GM23248 (cell line): ENCODE results near the gene FCGBP.

Source experiments
- EZH2 ChIP-seq: fragments of 200-600 bp; sonication (generic); IDR thresholded peaks from 2 replicates; pipeline ENCODE4 v1.6.1; 2018; ENCODE audit warnings: antibody characterized with exemption, mild to moderate bottlenecking; ENCODE audit not compliant: insufficient read depth, poor library complexity, severe bottlenecking
- EZH2phosphoT487 ChIP-seq: fragments of 200-600 bp; sonication (generic); IDR thresholded peaks from 2 replicates; pipeline ENCODE4 v1.6.1; 2018; ENCODE audit warnings: antibody characterized with exemption, moderate library complexity, mild to moderate bottlenecking, low read depth; ENCODE audit not compliant: insufficient read depth

GRCh38 chr19:39890755-39891551, 43.5 kb downstream of the FCGBP start:
- TF ChIP-seq EZH2phosphoT487 (no peak), EZH2 (no peak)
